AG08396 (cell line): Measurements from ENCODE around the gene IL17B.

Experiments used
- DNase-seq: peaks from one replicate; pipeline ENCODE4 v3.0.0; 2012; ENCODE audit warnings: low spot score, mixed read lengths

IL17B gene, protein sequence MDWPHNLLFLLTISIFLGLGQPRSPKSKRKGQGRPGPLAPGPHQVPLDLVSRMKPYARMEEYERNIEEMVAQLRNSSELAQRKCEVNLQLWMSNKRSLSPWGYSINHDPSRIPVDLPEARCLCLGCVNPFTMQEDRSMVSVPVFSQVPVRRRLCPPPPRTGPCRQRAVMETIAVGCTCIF

DNA sequence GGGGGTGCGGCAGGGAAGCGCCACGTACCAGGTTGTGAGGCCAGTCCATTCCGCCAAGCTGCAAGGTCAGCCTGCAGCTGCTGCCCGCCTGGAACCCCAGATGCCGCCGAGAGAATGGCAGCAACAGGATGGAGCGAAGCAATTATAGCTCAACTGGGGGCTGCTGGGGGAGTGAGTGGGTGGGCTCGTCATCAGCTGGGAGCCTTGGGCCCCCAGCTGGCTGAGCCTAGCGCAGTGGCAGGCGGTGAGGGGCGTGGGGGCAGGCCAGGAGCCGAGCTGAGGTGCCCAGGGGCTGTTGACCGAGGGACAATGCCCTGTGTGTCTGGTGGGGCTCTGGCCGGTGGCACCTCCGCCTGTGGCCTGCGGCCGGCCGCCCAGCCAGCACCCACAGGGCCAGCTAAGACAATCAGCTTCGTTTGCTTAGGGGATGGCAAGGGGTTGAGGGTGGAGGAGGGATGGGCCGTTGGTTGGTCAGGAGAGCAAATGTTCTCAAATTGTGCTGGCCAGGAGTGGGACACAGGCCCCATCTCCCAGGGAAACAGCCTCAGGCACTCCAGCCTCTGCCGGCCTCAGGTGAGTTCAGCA is at the start of gene IL17B:
Gene IL17B, minus strand, starts transcription at position 116 of the 585 bp plus-strand sequence. Its CDS starts 67 bp downstream, at position 49.
- no peak for DNase-seq

DNA sequence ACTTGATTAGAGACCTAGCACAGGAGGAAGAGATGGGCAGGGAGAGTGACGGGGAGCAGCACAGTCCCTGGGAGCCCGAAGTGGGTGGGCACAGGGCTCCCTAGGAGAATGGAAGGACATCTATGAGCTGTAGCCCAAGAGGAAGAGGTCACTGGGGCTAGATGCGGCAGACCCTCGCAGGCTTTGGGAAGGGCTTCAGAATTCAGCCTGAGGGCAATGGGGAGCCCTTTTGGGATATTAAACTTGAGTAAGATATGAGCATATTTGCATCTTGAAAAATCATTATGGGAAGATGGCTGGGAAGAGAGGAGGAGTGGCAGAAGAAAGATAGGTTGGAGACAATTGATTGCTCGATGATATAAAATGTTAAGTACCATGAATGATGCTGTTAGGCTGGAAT is 48.9 kb upstream of the IL17B start:
- DNase-seq: no peak

DNA sequence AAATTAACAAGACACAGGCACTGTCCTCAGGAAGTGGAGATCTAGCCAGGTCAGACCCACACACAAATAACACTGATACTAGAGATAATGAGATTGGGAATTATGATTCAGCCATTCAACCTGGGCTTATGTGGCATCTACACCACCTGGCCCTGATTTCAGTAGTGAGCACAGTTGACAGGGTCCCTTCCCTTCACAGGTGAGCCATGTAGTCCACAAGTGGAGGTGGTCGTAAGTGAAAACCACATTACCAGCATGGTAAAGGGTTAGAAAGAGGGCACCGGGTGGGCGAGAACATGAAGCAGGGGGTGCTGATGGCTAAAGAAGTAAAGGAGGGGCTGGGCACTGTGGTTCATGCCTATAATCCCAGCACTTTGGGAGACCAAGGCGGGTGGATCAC is 48.3 kb upstream of the IL17B start:
- no peak for DNase-seq

DNA sequence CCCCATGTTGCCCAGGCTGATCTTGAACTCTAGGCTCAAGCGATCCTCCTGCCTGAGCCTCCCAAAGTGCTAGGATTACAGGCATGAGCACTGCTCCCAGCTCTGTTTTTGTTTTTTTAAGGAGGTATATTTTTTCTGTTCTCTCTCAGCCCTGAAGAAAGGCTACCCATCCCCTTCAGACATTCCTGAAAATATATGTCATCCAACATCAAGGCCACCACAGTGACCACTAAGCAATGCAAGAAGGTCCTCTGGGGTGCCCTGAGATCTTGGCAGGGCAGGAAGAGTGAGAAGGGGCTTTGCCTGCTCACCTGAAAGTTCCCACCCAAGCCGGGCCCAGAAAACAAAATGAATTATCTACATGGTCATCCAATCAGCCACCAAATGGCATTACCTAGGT is 47.8 kb upstream of the IL17B start:
- DNase-seq: no peak

DNA sequence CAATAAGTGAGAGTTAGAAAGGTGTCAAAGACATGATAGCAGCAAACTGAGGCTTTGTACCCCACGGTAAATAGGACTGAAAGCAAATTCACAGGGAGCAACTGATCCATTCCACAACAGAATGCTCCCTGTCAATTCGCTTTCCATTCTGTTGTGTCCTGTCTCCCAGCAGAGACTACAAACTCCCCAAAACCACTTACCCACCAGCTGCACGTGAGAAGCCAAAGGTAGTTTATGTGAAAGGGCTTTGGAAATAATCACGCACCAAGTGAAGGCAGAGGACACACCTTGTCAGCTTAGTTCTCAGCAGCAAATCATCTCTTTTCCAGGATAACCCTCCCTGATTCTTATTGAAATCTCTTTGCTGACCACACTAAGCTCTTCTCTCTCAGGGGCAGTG is 46.6 kb upstream of the IL17B start:
- no peak for DNase-seq

DNA sequence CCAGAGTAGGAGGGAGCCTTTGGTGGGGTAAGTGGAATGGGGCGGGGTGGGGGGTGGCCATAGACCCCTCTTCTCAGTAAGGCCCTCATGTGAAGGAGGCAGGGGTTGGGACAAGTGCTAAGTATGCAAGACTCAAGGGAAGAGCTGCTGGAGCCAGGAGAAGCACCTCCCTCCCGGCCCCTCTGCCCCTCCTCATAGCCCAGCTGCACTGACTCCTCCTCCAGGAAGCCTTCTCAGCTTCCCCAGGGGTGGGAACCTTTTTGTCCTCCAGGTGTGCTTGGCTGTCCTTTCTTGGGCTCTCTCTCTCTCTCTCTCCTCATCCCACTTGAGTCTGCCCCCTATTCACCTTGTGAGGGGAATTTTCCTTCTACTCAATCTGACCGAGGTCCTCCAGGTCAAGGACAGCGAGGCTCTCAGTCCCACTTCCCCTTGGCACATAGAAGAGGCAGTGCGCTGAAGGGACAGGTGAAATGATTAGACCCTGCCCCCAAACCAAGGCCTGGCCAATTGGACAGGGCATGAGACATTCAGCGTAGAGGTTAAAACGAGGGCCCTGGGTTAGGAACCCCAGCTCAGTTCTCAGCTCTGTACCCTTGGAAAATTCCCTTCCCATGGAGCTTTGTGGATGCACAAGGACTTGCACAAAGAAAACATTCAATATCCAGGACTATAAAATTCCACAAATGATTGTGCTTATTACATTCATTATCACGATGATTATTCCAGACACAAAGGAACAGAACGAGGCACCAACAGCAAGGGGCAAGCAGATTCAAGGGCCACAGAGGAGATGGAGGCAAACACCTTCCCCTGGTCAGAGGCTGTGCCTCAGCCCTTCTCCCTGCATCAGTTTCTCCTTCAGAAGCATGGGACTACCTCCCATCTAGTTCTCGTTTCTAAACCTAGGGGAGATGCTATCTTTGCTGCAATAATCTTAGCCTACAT is 45.6 kb upstream of the IL17B start:
- DNase-seq: no peak

DNA sequence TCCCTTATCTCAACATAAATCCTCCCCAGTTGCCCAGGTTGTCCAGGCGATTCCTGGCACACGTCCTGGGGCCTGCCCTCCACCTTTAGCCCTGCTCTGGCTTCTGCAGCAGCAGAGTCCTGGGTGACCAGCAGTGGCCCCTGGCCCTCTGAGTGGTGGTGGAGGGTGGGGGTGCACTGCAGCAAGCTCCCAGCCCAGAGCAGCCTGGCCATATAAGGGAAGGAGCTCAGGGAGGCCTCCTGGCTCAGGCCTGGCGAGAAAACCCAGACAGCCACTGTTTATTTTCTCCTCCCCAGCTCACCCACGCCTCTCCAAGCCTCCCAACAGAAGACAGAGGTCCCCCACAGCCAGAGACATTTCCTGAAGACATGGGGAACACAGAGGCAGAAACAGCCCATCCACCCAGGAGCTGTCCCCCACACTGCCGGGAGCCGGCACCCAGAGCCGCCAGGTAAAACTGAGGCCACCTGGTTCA is 44.7 kb upstream of the IL17B start:
- DNase-seq: no peak

DNA sequence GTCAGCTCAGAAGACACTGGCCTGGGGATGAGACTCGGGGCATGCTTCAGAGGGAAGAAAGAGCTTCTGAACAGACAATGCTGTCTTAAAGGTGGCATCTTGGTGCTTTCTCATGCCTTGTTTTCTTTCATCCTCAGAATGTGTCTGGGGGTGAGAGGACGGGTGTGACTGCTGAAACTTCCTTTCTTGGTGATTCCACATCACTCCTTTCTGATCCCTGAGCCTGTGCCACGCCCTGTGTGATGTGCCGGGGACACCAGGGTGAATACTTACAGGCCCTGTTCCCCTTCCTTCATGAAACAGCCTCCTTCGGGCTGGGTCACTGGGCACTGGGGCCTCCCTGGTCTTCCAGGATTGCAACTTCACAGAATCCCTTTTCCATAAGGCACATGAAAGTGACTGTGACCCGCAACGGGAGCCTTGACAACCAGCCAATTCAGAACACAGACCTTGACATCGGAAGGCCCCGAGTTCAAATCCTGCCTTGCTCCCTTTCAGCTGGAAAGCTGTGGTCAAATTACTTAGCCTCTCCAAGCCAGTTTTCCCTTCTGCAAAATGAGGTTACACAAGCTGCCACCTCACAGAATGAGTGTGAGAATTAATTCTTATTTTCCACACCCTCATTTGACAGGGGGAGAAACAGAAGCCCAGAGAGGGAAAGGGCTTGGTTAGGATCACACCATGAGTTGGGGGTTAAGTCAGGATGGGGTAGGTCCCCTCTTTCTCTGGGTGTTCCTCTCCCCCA is 44.1 kb upstream of the IL17B start:
- no peak for DNase-seq

DNA sequence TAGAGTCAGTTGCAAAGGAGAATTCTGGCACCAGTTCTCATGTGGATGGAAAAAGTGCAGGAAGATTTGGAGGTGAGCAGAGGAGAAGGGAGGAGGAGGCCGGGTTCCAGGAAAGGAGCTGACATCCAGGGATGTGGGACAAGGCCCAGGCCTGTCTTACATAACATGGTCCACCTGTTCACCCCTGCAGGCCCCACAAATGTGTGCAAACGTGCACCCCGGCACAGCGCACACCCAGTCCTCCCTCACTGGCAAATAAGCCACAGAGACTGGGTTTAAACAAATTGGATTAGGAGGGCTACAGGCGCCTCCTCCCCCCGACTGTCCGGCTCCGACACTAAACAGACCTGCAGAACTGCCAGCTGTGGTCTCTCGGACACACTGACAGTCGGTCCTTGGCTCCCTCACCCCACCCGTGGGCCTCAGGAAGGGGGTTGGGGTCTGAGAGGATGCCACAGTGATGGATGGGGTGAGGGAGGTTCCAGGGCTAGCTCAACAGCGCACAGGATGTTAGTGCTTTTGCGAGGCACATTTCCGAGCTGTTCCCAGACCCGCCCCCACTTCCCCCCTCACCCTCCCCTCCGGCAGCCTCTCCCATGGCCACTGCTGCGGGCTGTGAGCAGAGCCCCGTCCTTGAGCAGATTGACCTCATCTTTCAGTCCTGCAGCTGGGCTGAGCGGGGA is 43.4 kb upstream of the IL17B start:
- DNase-seq: peak; percentile 73

DNA sequence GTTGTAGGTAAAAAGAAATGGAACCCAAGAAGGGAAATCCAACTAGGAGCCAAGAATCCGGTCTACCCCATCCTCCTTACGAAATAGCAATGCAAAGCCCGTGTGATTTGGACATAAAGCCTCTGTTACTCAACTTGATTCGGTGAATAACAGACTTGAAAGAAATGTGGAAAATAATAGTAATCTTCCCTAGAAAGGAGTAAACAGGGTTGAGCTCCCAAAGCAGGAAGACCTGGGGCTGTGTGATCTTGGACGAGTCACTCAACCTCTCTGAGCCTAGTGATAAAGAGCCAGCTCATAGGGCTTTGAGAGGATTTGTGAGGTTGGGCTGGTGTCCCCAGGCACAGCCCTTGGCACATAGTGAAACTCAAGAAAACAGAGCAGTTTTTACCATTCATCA is 42.7 kb upstream of the IL17B start:
- DNase-seq: no peak

DNA sequence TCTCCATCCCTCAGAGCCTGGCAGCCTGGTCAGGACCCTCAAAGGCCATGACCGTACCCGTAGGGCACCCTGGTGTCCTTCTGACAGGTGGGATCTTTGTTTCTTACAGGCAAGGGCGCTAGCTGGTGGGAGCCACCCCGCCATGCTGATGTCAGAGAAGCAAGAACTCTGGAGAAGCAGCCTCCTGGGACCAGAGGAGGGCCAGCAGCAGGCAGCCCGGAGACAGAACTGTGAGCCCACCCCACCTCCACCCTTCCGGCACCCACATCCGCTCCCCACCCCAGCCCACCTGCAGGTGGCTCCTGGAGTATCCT is 42.2 kb upstream of the IL17B start:
- no peak for DNase-seq

DNA sequence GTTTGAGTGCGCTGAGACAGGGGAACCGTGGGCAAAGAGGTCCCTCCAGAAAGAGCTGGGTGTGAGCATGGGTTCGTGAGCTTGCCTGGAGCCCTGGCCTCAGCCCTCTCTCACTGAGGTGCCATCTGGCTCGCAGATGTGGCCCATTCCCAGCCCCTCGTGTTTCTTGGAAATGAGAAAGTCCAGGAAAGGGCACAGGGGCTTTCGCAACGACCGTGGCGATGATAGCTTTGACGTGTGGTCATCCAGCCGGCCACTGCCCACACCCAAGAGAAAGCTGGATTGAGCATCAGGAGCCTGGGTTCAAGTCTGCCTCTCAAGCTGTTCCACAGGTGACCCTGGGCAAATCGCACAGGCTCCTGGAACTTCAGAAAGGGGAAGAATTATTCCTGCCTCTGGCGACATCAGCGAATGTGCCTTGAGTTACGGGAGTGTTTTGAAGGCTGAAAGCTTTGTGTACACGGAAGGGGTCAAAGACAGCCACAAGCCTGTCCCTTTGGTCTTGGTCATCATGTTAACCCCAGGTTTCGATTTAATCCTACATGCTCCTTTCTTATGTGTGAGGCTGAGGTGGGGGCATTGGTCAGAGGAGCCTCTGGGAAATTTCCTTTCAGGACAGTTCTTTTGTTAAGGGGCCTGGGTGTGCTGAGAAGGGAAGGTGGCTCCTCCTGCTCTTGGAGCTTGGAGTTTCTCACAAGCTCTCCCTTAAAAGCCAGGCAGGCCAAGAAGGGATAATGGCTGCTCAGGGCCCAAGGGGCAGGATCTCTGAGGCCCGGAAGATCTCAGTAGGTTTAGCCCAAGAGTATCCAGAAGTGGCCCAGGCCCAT is 41.7 kb upstream of the IL17B start:
- DNase-seq: no peak

DNA sequence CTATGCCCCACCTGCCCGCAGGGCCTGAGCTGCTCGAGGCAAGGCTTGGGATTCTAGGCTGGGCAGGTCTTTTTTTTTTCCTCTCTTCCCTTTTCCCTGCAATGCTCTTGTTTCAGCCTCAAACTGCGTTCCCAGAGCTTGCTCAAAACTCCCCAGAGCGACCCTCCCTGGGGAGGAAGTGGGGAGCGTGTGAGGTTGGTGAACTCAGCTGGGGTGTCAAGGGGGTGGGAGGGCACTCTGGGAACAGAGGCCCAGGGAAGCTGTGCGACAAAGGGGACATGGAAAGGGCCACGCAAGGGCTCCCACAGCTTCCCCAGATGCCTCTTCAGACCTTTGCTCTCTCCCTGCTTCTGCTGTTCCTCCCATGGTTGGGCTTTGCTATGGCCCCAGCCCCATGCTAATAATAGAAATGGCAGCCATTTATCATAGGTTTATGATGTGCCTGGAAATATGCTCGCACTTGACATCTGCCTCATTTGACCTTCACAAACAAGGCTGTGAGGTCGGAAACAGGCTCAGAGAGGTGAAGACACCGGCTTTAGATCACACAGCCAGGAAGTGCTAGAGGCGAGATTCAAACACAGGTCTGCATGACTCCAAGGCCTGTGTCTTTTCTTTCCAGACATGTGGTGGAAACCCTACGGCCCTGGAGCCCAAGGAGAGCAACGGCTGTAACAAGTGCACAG is 40.9 kb upstream of the IL17B start:
- no peak for DNase-seq

DNA sequence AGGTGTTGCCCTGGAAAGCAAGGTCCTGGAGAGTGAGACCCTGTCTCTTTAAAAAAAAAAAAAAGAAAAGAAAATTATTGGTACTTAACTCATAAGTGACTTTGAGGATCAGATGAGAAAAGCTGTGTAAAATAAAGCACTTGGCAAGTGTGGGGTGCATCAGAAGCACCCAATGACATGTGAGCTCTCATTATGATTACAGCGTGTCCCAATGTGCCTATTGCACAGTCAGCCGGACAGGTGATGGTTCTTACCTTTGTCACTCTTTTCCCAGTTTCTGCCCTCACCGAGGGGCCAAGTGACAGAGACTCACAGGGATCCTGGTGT is 40.4 kb upstream of the IL17B start:
- DNase-seq: no peak

DNA sequence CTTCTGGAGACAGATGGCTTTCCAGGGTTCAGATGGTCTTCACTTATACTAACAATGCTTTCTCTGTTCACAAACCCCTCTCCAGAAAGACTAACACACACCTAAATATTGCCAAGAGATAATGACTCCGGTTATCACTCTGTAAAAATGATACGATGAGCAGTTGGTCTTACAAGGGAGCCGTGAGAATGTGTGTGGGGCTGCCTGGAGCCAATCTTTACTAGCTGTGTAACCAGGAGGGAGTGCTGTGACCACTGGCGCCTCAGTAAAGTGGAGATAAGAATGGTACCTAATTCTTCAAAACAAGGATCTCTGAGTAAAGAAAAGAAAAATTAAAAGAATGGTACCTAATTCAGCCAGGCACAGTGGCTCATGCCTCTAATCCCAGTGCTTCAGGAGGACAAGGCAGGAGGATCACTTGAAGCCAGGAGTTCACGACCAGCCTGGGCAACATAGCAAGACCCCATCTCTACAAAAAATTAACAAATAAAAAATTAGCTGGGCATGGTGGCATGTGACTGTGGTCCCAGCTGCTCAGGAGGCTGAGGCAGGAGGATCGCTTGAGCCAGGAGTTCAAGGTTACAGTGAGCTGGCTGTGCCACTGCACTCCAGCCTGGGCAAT is 39.9 kb upstream of the IL17B start:
- no peak for DNase-seq

DNA sequence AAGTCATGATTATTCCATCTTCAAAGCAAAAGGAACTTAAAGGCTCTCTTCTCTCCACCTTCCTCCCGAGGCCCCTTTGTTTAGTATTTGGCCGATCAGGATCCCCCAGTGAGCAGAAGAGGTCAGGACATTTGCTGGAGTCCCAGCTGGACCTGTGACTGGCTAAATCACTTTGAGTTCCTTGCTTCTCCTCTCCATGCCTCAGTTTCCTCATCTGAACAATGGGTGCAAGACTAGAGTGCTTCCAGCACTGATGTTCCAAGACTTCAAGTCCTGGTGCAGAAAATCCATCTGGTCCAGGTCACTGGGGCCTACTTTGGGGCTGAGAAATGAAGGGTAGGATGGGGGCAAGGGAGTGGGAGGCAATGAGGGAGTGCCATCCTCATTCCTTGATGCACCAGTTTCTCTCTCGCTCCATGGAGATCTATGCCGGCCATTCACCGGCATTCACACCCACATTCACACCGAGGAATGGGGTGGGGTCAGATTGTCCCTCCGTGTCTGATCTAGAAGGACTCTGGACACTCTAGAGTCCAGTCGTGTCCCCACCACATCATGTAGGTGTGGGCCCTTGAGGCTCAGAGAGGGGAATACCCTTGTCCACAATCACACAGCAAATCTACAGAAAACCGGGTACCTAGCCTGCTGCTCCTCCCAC is 38.7 kb upstream of the IL17B start:
- DNase-seq: no peak

DNA sequence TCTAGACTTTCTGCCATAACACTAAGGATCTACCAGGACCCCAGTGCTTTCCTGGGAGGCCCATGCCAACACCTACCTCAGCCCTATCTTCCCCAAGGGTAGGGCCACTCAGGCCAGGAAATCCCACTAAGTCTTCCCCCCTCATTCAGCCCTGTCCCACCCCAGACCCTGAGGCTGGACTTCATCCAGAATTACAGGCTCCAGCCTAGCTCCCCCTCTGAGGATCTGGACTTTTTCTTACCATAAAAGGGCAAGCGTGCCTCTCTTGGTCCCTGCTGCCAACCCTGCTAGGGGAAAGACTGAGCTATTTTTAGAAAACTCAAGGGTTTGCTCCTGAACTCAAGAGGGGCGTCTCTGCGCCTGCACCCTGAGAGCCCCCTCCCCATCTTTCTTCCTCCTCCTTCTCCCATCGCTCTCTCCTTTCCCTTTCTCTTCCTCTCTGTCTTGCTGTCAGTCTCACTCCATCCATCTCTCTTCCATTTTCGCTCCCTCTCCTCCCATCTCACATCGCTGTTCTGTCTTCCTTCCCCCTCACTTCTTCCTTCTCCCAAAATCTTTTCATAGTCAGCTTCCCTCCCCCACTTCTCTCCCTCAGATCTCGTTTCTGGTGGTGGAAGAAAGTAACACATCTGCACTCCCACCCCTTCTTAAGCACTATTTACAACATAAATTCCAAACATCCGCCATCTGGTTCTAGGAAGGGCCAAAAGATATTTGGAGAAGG is 38.1 kb upstream of the IL17B start:
- no peak for DNase-seq

DNA sequence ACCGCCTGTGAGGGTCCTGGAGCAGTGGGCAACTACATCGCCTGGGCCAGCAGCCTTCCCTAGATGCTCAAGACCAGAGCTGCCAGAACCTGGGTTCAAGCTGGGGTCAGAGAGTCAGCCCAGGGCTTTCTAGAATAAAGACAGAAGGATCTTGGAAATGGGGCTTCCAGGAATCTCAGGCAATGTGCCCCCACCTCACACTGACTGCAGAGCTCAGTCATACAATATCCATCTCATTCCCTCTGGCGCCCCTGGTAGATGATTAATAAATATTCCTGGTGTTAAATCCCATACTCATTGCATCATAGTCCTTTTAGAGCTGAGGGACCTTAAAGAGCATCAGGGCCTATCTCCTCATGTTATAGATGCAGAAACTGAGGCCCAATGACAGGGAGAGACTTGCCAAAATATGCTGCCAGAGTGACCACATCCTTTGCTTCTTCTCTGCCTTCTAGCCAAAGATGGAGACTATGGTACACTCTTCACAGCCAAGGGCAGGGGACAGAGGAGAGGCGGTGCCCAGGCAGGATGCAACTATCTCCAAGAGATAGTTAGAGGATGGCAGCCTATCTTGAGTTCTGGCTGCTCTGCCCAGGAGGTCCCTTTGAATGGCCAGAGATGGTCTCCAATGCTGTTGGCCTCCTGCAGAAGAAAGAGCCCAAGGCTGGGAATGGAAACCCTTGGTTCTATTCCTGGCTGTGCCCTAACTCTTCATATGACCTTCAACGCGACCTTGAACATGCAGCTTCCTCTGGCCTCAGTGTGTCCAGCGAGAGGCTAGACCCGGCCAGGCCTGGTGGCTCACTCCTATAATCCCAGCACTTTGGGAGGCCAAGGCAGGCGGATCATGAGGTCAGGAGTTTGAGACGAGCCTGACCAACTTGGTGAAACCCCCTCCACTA is 36.2 kb upstream of the IL17B start:
- no peak for DNase-seq
